Measurements from ENCODE around the gene IL3RA.

DNA sequence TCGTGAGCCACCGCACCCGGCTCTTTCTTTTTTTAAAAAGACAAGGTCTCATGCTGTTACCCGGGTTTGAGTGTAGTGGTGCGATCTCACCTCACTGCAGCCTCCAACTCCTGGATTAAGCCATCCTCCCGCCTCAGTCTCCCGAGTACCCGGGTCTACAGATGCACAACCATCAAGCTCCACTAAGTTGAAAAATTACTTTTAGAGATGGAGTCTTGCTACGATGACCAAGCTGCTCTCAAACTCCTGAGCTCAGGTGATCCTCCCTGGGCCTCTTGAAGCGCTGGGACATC, 53.4 kb downstream of the IL3RA start:
- no peak for TF ChIP-seq TAF1 (IDR thresholded peaks at IDR 0.05; ENCODE audit: borderline replicate concordance, low read depth, low read length)
- TF ChIP-seq POLR2A (IDR thresholded peaks at IDR 0.05; ENCODE audit: low read depth, low read length) = no peak
- no peak for TF ChIP-seq POLR2AphosphoS5 (IDR thresholded peaks at IDR 0.05; ENCODE audit: low read depth, low read length)

Data from GM12892 (cell line).